Fibroblast of villous mesenchyme (primary cell): ENCODE results near the gene TDP1. TPM values are rescaled to one million over a fixed set of nuclear protein-coding genes. Genes with fewer than 3 reads are reported as not detected.
"Not testable (repeated sequence)": the region's sequence is repeated elsewhere in the genome, so short reads cannot be mapped to it uniquely, and the experiment has no call there.

Experiments used
- DNase-seq: peaks from one replicate; pipeline ENCODE4 v3.0.0-alpha.2; 2010; ENCODE audit warnings: low read depth
- H3K4me3 ChIP-seq: 2 replicates; pipeline ENCODE4 v1.5.1; 2011; ENCODE audit warnings: low read depth, mild to moderate bottlenecking, low read length
- CTCF ChIP-seq: IDR thresholded peaks from 2 replicates; pipeline ENCODE4 v1.5.1; 2012; ENCODE audit warnings: low read depth, mild to moderate bottlenecking, low read length; ENCODE audit not compliant: insufficient read depth
- total RNA-seq: library from RNA; depleted of rRNA; stranded (reverse); fragments of >200 nt; gene quantifications from 2 replicates; pipeline ENCODE4 v1.2.3, GENCODE V29; 2012

TDP1 gene
- total RNA-seq, 1 donor, result 24.2 TPM

- no peak for DNase-seq
- no peak for TF ChIP-seq CTCF
- H3K4me3 ChIP-seq, result no peak overlapping the region
Measured at GRCh38 chr14:90062822-90063539, 107.3 kb downstream of the TDP1 start.

- no peak for TF ChIP-seq CTCF
- no peak for DNase-seq
- H3K4me3 ChIP-seq, result no peak overlapping the region
Measured at GRCh38 chr14:90072350-90072749, 116.6 kb downstream of the TDP1 start.

GRCh38 chr14:90079576-90079975 is 123.8 kb downstream of the TDP1 start:
- TF ChIP-seq CTCF, result no peak
- DNase-seq, result no peak
- H3K4me3 ChIP-seq, result no peak overlapping the region

- no peak overlapping the region for H3K4me3 ChIP-seq
- DNase-seq, result peak; percentile 52
- no peak for TF ChIP-seq CTCF
Measured at GRCh38 chr14:90087433-90087832, 131.7 kb downstream of the TDP1 start.

GRCh38 chr14:90088176-90088575 is 132.4 kb downstream of the TDP1 start:
- TF ChIP-seq CTCF, result no peak
- DNase-seq, result no peak

GRCh38 chr14:90089486-90089885 is 133.8 kb downstream of the TDP1 start:
- not testable (repeated sequence) for DNase-seq, H3K4me3 ChIP-seq

More at GRCh38 chr14:90088176-90088575, 132.4 kb downstream of the TDP1 start:
- H3K4me3 ChIP-seq, result no peak overlapping the region

GRCh38 chr14:90091393-90091792 is 135.7 kb downstream of the TDP1 start:
- TF ChIP-seq CTCF, result no peak
- no peak overlapping the region for H3K4me3 ChIP-seq
- peak; percentile 9 for DNase-seq
